SK-N-SH (cell line): ENCODE results near the gene AZU1. TPM values are rescaled to one million over a fixed set of nuclear protein-coding genes. Genes with fewer than 3 reads are reported as not detected.
"Not testable (repeated sequence)": the region's sequence is repeated elsewhere in the genome, so short reads cannot be mapped to it uniquely, and the experiment has no call there.

Source experiments
- CTCF ChIA-PET: fragments of 300-600, 350-600 bp; formaldehyde crosslinking; extraction: SDS; loops from one replicate; lab custom pipeline; 2021; lab: Yijun Ruan, JAX
- POLR2A ChIA-PET: fragments of 350-600 bp; sonication (Branson Sonifier 250); formaldehyde crosslinking; extraction: SDS; loops from one replicate; lab custom pipeline; 2020; ENCODE audit warnings: antibody characterized with exemption, inconsistent platforms; lab: Yijun Ruan, JAX
- DNase-seq: peaks from one replicate; pipeline ENCODE4 v3.0.0; 2012
- H2AFZ ChIP-seq: fragments of 200-600 bp; sonication (generic); 2 replicates; pipeline ENCODE4 v1.8.1; 2016; ENCODE audit warnings: antibody characterized with exemption, mild to moderate bottlenecking, low read depth
- H3F3A ChIP-seq: fragments of 200-600 bp; sonication (generic); replicated peaks from 2 replicates; pipeline ENCODE3; 2016; ENCODE audit warnings: antibody characterized with exemption, mild to moderate bottlenecking; ENCODE audit not compliant: insufficient read depth
- H3K27ac ChIP-seq, 2 experiments: fragments of 200-500 bp in 1 of 2; fragments of 200-600 bp in 1 of 2; sonication (Bioruptor generic) in 1 of 2; sonication (generic), shearing (Covaris generic) in 1 of 2; 2 replicates each; pipeline versions ENCODE4 v1.5.1 to v1.6.1; 2014 to 2016; ENCODE audit warnings: low read depth in 2 of 2, inconsistent platforms in 1 of 2, low read length in 1 of 2, mild to moderate bottlenecking in 1 of 2, mixed read lengths in 1 of 2
- H3K27me3 ChIP-seq: fragments of 200-600 bp; sonication (generic), shearing (Covaris generic); 2 replicates; pipeline ENCODE4 v1.6.1; 2016; ENCODE audit warnings: mixed run types; ENCODE audit not compliant: insufficient read depth
- H3K36me3 ChIP-seq, 2 experiments: fragments of 200-500 bp in 1 of 2; fragments of 200-600 bp in 1 of 2; sonication (Bioruptor generic) in 1 of 2; sonication (generic) in 1 of 2; replicated peaks in 1 of 2; 2 replicates each; pipeline versions ENCODE3 to v1.5.1; 2014 to 2016; ENCODE audit warnings: low read length in 1 of 2, mild to moderate bottlenecking in 1 of 2; ENCODE audit not compliant: insufficient read depth in 2 of 2, control insufficient read depth in 1 of 2
- H3K4me1 ChIP-seq, 2 experiments: fragments of 200-500 bp in 1 of 2; fragments of 200-600 bp in 1 of 2; sonication (Bioruptor generic) in 1 of 2; sonication (generic), shearing (Covaris generic) in 1 of 2; 2 replicates each; pipeline versions ENCODE4 v1.5.1 to v1.6.1; 2014 to 2016; ENCODE audit warnings: low read depth in 1 of 2, low read length in 1 of 2, mixed run types in 1 of 2; ENCODE audit not compliant: insufficient read depth in 2 of 2, control insufficient read depth in 1 of 2
- H3K4me2 ChIP-seq: fragments of 200-600 bp; sonication (generic), shearing (Covaris generic); 2 replicates; pipeline ENCODE4 v1.6.1; 2017; ENCODE audit warnings: mixed run types
- H3K4me3 ChIP-seq, 2 experiments: fragments of 200-500 bp in 1 of 2; fragments of 200-600 bp in 1 of 2; sonication (Bioruptor generic) in 1 of 2; sonication (generic), shearing (Covaris generic) in 1 of 2; 2 replicates each; pipeline versions ENCODE4 v1.5.1 to v1.8.1; 2014 to 2016; ENCODE audit warnings: low read depth in 2 of 2, inconsistent platforms in 1 of 2, low read length in 1 of 2, mild to moderate bottlenecking in 1 of 2, mixed read lengths in 1 of 2, moderate library complexity in 1 of 2
- H3K79me2 ChIP-seq: fragments of 200-600 bp; sonication (generic); 2 replicates; pipeline ENCODE4 v1.8.1; 2017; ENCODE audit warnings: mild to moderate bottlenecking; ENCODE audit not compliant: insufficient read depth
- H3K9ac ChIP-seq: fragments of 200-600 bp; sonication (generic); 2 replicates; pipeline ENCODE4 v1.6.1; 2017; ENCODE audit warnings: mixed run types
- H3K9me2 ChIP-seq: fragments of 200-600 bp; sonication (generic); 2 replicates; pipeline ENCODE4 v1.6.1; 2017; ENCODE audit warnings: mixed run types
- H3K9me3 ChIP-seq: fragments of 200-600 bp; sonication (generic); 2 replicates; pipeline ENCODE4 v1.6.1; 2017; ENCODE audit warnings: mixed run types, mild to moderate bottlenecking, moderate library complexity
- H4K20me1 ChIP-seq: fragments of 200-600 bp; sonication (generic); 2 replicates; pipeline ENCODE4 v1.6.1; 2017; ENCODE audit warnings: mild to moderate bottlenecking, mixed run types; ENCODE audit not compliant: insufficient read depth
- ELF1 ChIP-seq: IDR thresholded peaks from 2 replicates; pipeline ENCODE4 v1.4.0; 2012
- FOSL2 ChIP-seq: IDR thresholded peaks from 2 replicates; pipeline ENCODE4 v1.4.0; 2012; ENCODE audit warnings: low read depth, mild to moderate bottlenecking, moderate library complexity, borderline replicate concordance
- FOXJ3 ChIP-seq: sonication (generic); formaldehyde crosslinking; IDR thresholded peaks from 2 replicates; pipeline ENCODE4 v1.5.1; 2020; ENCODE audit warnings: mild to moderate bottlenecking, missing genetic modification reagents
- JUND ChIP-seq: IDR thresholded peaks from 2 replicates; pipeline ENCODE4 v1.4.0; 2012
- MXI1 ChIP-seq: IDR thresholded peaks from 2 replicates; pipeline ENCODE4 v1.6.1; 2012; ENCODE audit warnings: mild to moderate bottlenecking, low read depth, low read length, improper control_type of control experiment
- NFIC ChIP-seq: IDR thresholded peaks from 2 replicates; pipeline ENCODE4 v1.4.0; 2012; ENCODE audit warnings: borderline replicate concordance
- RXRA ChIP-seq: IDR thresholded peaks from 2 replicates; pipeline ENCODE4 v1.4.0; 2012; ENCODE audit warnings: low read depth, mild to moderate bottlenecking, borderline replicate concordance
- SMC3 ChIP-seq: IDR thresholded peaks from 2 replicates; pipeline ENCODE4 v1.6.1; 2012; ENCODE audit warnings: low read depth, low read length, improper control_type of control experiment
- TCF12 ChIP-seq: IDR thresholded peaks from 2 replicates; pipeline ENCODE4 v1.4.0; 2012
- WGBS: methylation state at CpG from one replicate; pipeline ENCODE4 v1.1.6; 2017; ENCODE audit warnings: low lambda C conversion rate; 5-methylcytosine and 5-hydroxymethylcytosine counted together
- polyA plus RNA-seq, 3 experiments: library from polyadenylated mRNA; depleted of rRNA; stranded (reverse); fragments of >200 nt; gene quantifications; 2 replicates each; pipeline ENCODE4 v1.2.3, GENCODE V29; 2012
- small RNA-seq, 7 experiments: library from RNA; depleted of rRNA; stranded (forward); fragments of <200 nt; gene quantifications; one replicate each; pipeline ENCODE3, GENCODE V24; 2012

Gene AZU1
- polyA plus RNA-seq, 1 of the 3 experiments (the other 2 are of a cell fraction): 0.15 TPM

GRCh38 chr19:877992-878660 is 50.5 kb downstream of the AZU1 start:
- H3K4me1 ChIP-seq: not testable (repeated sequence)
- CTCF ChIA-PET: interaction anchor here (3.9 kb wide), 1 partner anchor 14 kb away, joined by 12 read pairs; no protein-coding TSS in a partner anchor
- peaks cover 10 to 51% of the 10 kb centered on the region in 2 experiments for H3K36me3 ChIP-seq

GRCh38 chr19:878751-879561 is 51.3 kb downstream of the AZU1 start:
- H3K9me3 ChIP-seq, H3K4me1 ChIP-seq, H3K27me3 ChIP-seq, H3K79me2 ChIP-seq, H3K4me3 ChIP-seq, H3K27ac ChIP-seq, H4K20me1 ChIP-seq, H3K9ac ChIP-seq, H3F3A ChIP-seq, H3K4me2 ChIP-seq, H3K9me2 ChIP-seq, DNase-seq, H2AFZ ChIP-seq: not testable (repeated sequence)
- POLR2A ChIA-PET: interaction anchor here (0.8 kb wide), 1 partner anchor 8 kb away, joined by 3 read pairs; no protein-coding TSS in a partner anchor
- peaks cover 10 to 48% of the 10 kb centered on the region in 2 experiments for H3K36me3 ChIP-seq
- WGBS: 88% methylated on average over 23 of the region's 24 CpGs
- CTCF ChIA-PET: interaction anchor here (0.9 to 3.9 kb wide), 2 partner anchors 15 to 117 kb away, joined by 4 to 12 read pairs; no protein-coding TSS in a partner anchor

More at GRCh38 chr19:877992-878660, 50.5 kb downstream of the AZU1 start:
- H3K9ac ChIP-seq, H3K4me2 ChIP-seq, H2AFZ ChIP-seq, H3K4me3 ChIP-seq, H4K20me1 ChIP-seq, H3F3A ChIP-seq, DNase-seq, H3K9me3 ChIP-seq, POLR2A ChIA-PET, H3K79me2 ChIP-seq, H3K9me2 ChIP-seq, H3K27me3 ChIP-seq, H3K27ac ChIP-seq: not testable (repeated sequence)
- 88% methylated on average over 17 of the region's 23 CpGs for WGBS

GRCh38 chr19:879711-880438 is 52.2 kb downstream of the AZU1 start:
- Histone ChIP-seq H2AFZ (no peak overlapping the region), H3K27me3 (no peaks in the 10 kb centered on the region), H4K20me1 (no peaks in the 10 kb centered on the region), H3K4me1 (no peaks in the 10 kb centered on the region; a peak in 1 of 4 replicates), H3K9ac (no peak overlapping the region), H3K4me3 (no peak overlapping the region), H3K27ac (no peak overlapping the region), H3K4me2 (no peak overlapping the region), H3K79me2 (no peaks in the 10 kb centered on the region), H3K36me3 (peaks cover 7 to 56% of the 10 kb centered on the region in 2 experiments), H3F3A (no peaks in the 10 kb centered on the region), H3K9me2 (no peaks in the 10 kb centered on the region), H3K9me3 (no peaks in the 10 kb centered on the region)
- ChIA-PET POLR2A (no interaction called here), CTCF (interaction anchor here (1.1 to 3.9 kb wide), 2 partner anchors 16 to 103 kb away, joined by 3 to 12 read pairs; no protein-coding TSS in a partner anchor)
- 96% methylated on average over 28 of the region's 37 CpGs for WGBS
- TF ChIP-seq FOSL2: no peak
- no peak for TF ChIP-seq TCF12
- no peak for TF ChIP-seq SMC3
- no peak for TF ChIP-seq MXI1
- no peak for TF ChIP-seq RXRA
- no peak for TF ChIP-seq FOXJ3 (CRISPR knock-in tag)
- TF ChIP-seq NFIC: no peak
- no peak for TF ChIP-seq ELF1
- TF ChIP-seq JUND: no peak
- DNase-seq: no peak

Small RNA genes within 50 kb of the gene (small RNA-seq; reads per million reads assigned to genes)
- 0 reads per million in 7 experiments for gene MIR3187

Other genes starting within 250 kb of the AZU1 start
- 3.4 and 5.6 TPM in 2 replicates for gene HCN2, start 238.0 kb upstream of the AZU1 start, polyA plus RNA-seq (2012; rRNA removed)
- 38.2 and 40.1 TPM in 2 replicates for gene POLRMT, start 194.3 kb upstream of the AZU1 start, polyA plus RNA-seq (2012; rRNA removed)
- 0.62 and 0.93 TPM in 2 replicates for gene FGF22, start 188.0 kb upstream of the AZU1 start, polyA plus RNA-seq (2012; rRNA removed)
- gene RNF126, start 164.6 kb upstream of the AZU1 start, polyA plus RNA-seq (2012; rRNA removed): 9.0 and 12.9 TPM in 2 replicates
- 64.4 and 73.0 TPM in 2 replicates for gene FSTL3, start 151.4 kb upstream of the AZU1 start, polyA plus RNA-seq (2012; rRNA removed)
- gene PRSS57, start 132.4 kb upstream of the AZU1 start, polyA plus RNA-seq (2012; rRNA removed): not detected in 2 replicates
- 6.2 and 15.6 TPM in 2 replicates for gene PALM, start 118.9 kb upstream of the AZU1 start, polyA plus RNA-seq (2012; rRNA removed)
- gene MISP, start 76.7 kb upstream of the AZU1 start, polyA plus RNA-seq (2012; rRNA removed): 0.03 and 0.08 TPM in 2 replicates
- 172 and 243 TPM in 2 replicates for gene PTBP1, start 30.4 kb upstream of the AZU1 start, polyA plus RNA-seq (2012; rRNA removed)
- 1.5 and 1.6 TPM in 2 replicates for gene PLPPR3, start 5.9 kb upstream of the AZU1 start, polyA plus RNA-seq (2012; rRNA removed)
- gene PRTN3, start 13.2 kb downstream of the AZU1 start, polyA plus RNA-seq (2012; rRNA removed): not detected in 2 replicates
- gene ELANE, start 24.5 kb downstream of the AZU1 start, polyA plus RNA-seq (2012; rRNA removed): not detected in 2 replicates
- gene CFD, start 31.8 kb downstream of the AZU1 start, polyA plus RNA-seq (2012; rRNA removed): 2.5 and 3.2 TPM in 2 replicates
- 30.0 and 40.6 TPM in 2 replicates for gene MED16, start 65.3 kb downstream of the AZU1 start, polyA plus RNA-seq (2012; rRNA removed)
- gene RNU6-9, start 65.6 kb downstream of the AZU1 start, polyA plus RNA-seq (2012; rRNA removed): not detected in 2 replicates
- 39.2 and 41.4 TPM in 2 replicates for gene R3HDM4, start 85.4 kb downstream of the AZU1 start, polyA plus RNA-seq (2012; rRNA removed)
- gene KISS1R, start 89.5 kb downstream of the AZU1 start, polyA plus RNA-seq (2012; rRNA removed): not detected in 2 replicates
- 4.4 and 8.6 TPM in 2 replicates for gene ARID3A, start 98.2 kb downstream of the AZU1 start, polyA plus RNA-seq (2012; rRNA removed)
- 47.9 and 51.5 TPM in 2 replicates for gene WDR18, start 156.5 kb downstream of the AZU1 start, polyA plus RNA-seq (2012; rRNA removed)
- 1.5 and 1.8 TPM in 2 replicates for gene GRIN3B, start 172.6 kb downstream of the AZU1 start, polyA plus RNA-seq (2012; rRNA removed)
- 138 and 145 TPM in 2 replicates for gene TMEM259, start 193.3 kb downstream of the AZU1 start, polyA plus RNA-seq (2012; rRNA removed)
- gene RNU6-2, start 193.7 kb downstream of the AZU1 start, polyA plus RNA-seq (2012; rRNA removed): not detected in 2 replicates
- 152 and 279 TPM in 2 replicates for gene CNN2, start 198.8 kb downstream of the AZU1 start, polyA plus RNA-seq (2012; rRNA removed)
- gene ABCA7, start 212.3 kb downstream of the AZU1 start, polyA plus RNA-seq (2012; rRNA removed): 7.8 and 8.3 TPM in 2 replicates
- gene ARHGAP45, start 239.3 kb downstream of the AZU1 start, polyA plus RNA-seq (2012; rRNA removed): 2.8 and 4.2 TPM in 2 replicates